ENCODE results near the gene FABP1. TPM values are rescaled to one million over a fixed set of nuclear protein-coding genes. Genes with fewer than 3 reads are reported as not detected.

FABP1 gene
- total and polyA plus RNA-seq, 2 of the 4 experiments (the other 2 are of a cell fraction): not detected

DNA sequence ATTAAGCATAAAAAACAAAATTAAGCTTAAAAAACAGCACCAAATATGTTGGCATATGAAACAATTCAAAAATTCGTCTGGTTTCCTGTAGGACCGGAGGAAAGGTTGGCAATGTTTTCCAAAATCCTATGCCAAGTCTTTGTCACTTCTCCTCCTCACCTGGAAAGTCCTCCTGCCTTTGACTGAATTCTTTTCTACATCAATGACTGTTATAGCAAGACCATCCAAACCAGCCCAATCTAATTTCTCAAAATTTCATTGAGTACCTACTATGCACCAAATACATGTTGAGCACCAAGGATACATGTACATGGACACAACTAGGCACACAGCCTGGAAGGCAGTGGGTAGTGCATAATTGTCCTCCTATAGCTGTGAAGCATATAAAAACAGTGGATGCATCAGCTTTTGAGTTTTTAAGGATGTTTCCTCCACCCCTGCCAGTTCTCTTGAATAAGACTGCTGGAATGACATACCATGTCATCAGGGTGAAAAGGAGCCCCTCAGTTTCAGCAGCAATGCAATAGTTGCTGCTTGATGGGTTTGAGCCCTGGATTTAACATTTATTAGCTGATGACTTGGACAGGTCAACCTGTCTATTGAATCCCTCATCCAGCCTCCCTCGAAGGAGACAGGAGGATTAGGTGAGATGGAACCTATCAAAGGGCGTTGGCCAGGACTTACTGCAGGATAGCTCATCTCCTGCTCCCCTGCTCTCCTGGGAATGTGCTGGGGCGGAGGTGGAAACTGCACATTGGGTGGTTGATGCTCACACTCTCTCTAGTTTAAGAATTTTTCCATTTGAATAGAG lies 4.5 kb downstream of the FABP1 start:
- H2BK20ac ChIP-seq (ENCODE audit: low read depth, low read length): no peak overlapping the region
- H3K36me3 ChIP-seq (ENCODE audit: control insufficient read depth, insufficient read depth, low read length): no peaks in the 10 kb centered on the region
- H3K79me1 ChIP-seq (ENCODE audit: low read depth in 1 of 2, low read length in 2 of 2): no peaks in the 10 kb centered on the region
- H3K23ac ChIP-seq (ENCODE audit: low read depth, low read length): no peak overlapping the region
- ChIA-PET CTCF (no interaction called here), POLR2A (ENCODE audit: unreplicated experiment) (no interaction called here)
- ATAC-seq (ENCODE audit: low read depth): no peak
- H3K4me2 ChIP-seq (ENCODE audit: low read depth, low read length): no peak overlapping the region
- H3K4ac ChIP-seq (ENCODE audit: low read depth, low read length): no peak overlapping the region
- peaks cover 9% of the 10 kb centered on the region for H3K27me3 ChIP-seq (ENCODE audit: control insufficient read depth, insufficient read depth, low read length)
- H4K20me1 ChIP-seq (ENCODE audit: insufficient read depth, low read length): no peaks in the 10 kb centered on the region
- no peak overlapping the region for H4K91ac ChIP-seq (ENCODE audit: insufficient read depth, low read depth, low read length)
- dilution Hi-C loops (cut with HindIII; ENCODE audit: low sequenced_read_pairs, unreplicated experiment): no loop called here
- no peak overlapping the region for H3K56ac ChIP-seq (ENCODE audit: extremely low read depth, insufficient read depth, low read length)
- H2AK9ac ChIP-seq (replicated peaks; ENCODE audit: low read depth, low read length, poor library complexity): no peak overlapping the region
- no peak overlapping the region for H3K14ac ChIP-seq (replicated peaks; ENCODE audit: low read depth, low read length)
- no peaks in the 10 kb centered on the region for H3K4me1 ChIP-seq (ENCODE audit: control insufficient read depth, insufficient read depth, low read length)
- H3K18ac ChIP-seq (ENCODE audit: low read depth, low read length): no peak overlapping the region
- in situ Hi-C loops (cut with MboI; ENCODE audit: low sequenced_read_pairs): no loop called here
- no peak overlapping the region for H3K4me3 ChIP-seq (ENCODE audit: insufficient read depth, low read depth, low read length)
- WGBS, 2 experiments (ENCODE audit: extremely low coverage in 2 of 2, insufficient read length in 1 of 2): no CpG with 5 or more reads among the region's 5 CpGs
- no peak overlapping the region for H2BK15ac ChIP-seq (ENCODE audit: low read depth, low read length)
- H4K5ac ChIP-seq (ENCODE audit: low read depth, low read length): no peak overlapping the region
- no peaks in the 10 kb centered on the region for H3K9me1 ChIP-seq (ENCODE audit: insufficient read depth, low read length)
- intact Hi-C loops (cut with micrococcal nuclease): no loop called here
- TF ChIP-seq BHLHE40 (IDR thresholded peaks at IDR 0.05; ENCODE audit: low read depth, low read length): no peak
- no peak for TF ChIP-seq CHD1 (IDR thresholded peaks at IDR 0.05; ENCODE audit: low read depth, low read length)
- TF ChIP-seq RCOR1 (IDR thresholded peaks at IDR 0.05; ENCODE audit: insufficient replicate concordance, low read length): no peak
- TF ChIP-seq SMC3 (IDR thresholded peaks at IDR 0.05; ENCODE audit: low read depth, low read length): no peak
- TF ChIP-seq RFX5 (IDR thresholded peaks at IDR 0.05; ENCODE audit: low read depth, low read length): no peak
- no peak for TF ChIP-seq ELK1 (IDR thresholded peaks at IDR 0.05; ENCODE audit: borderline replicate concordance, low read depth, low read length)
- TF ChIP-seq MAZ (IDR thresholded peaks at IDR 0.05; ENCODE audit: borderline replicate concordance, low read depth, low read length): no peak
- TF ChIP-seq FOS (IDR thresholded peaks at IDR 0.05; ENCODE audit: low read depth, low read length): no peak
- TF ChIP-seq NFE2L2 (IDR thresholded peaks at IDR 0.05; ENCODE audit: low read depth, low read length): no peak
- no peak for TF ChIP-seq MAFK (IDR thresholded peaks at IDR 0.05; ENCODE audit: low read depth, low read length)
- TF ChIP-seq CEBPB (IDR thresholded peaks at IDR 0.05; ENCODE audit: low read depth, low read length): no peak
- TF ChIP-seq USF2 (IDR thresholded peaks at IDR 0.05; ENCODE audit: low read depth, low read length): no peak
- TF ChIP-seq CTCF (conservative IDR thresholded peaks at IDR 0.05; ENCODE audit: low read depth, low read length): no peak
- no peak for TF ChIP-seq RAD21 (IDR thresholded peaks at IDR 0.05; ENCODE audit: low read length)
- TF ChIP-seq POLR2A (IDR thresholded peaks at IDR 0.05; ENCODE audit: low read depth, low read length): no peak
- no peak for TF ChIP-seq MXI1 (IDR thresholded peaks at IDR 0.05; ENCODE audit: borderline replicate concordance, low read depth, low read length)
- no peak overlapping the region for H2AK5ac ChIP-seq (ENCODE audit: low read depth, low read length)
- H4K8ac ChIP-seq (ENCODE audit: low read depth in 2 of 2, low read length in 2 of 2): no peak overlapping the region
- no peak overlapping the region for H3K9ac ChIP-seq (ENCODE audit: low read depth, low read length)
- no TSS peak for BruUV-seq (replicated peaks)
- H2BK120ac ChIP-seq (ENCODE audit: low read depth, low read length): no peak overlapping the region
- no peak overlapping the region for H2BK5ac ChIP-seq (ENCODE audit: low read depth, low read length, poor library complexity, severe bottlenecking)
- DNase-seq: no peak
- no peaks in the 10 kb centered on the region for H3K9me3 ChIP-seq (ENCODE audit: control insufficient read depth, insufficient read depth, low read length)
- no peak overlapping the region for H3K27ac ChIP-seq (ENCODE audit: insufficient read depth, low read length)
- no peak overlapping the region for H2AFZ ChIP-seq (replicated peaks; ENCODE audit: low read length, poor library complexity)

Measured in IMR-90 (cell line).